Measurements from ENCODE around the gene RCE1. TPM values are rescaled to one million over a fixed set of nuclear protein-coding genes. Genes with fewer than 3 reads are reported as not detected.

Gene RCE1
- total and polyA plus RNA-seq, 2 donors (not counting 1 experiment from before 2014, with no cell fraction given): 7.0 to 14.4 TPM

- no peaks in the 10 kb centered on the region for H3K36me3 ChIP-seq (ENCODE audit: control insufficient read depth, insufficient read depth, low read length)
- H3K9me3 ChIP-seq (ENCODE audit: control insufficient read depth, insufficient read depth, low read depth, low read length): no peaks in the 10 kb centered on the region
- H3K79me2 ChIP-seq (ENCODE audit: control insufficient read depth, insufficient read depth, low read length): no peaks in the 10 kb centered on the region
- H2AFZ ChIP-seq (ENCODE audit: low read length): no peak overlapping the region
- H3K9ac ChIP-seq (ENCODE audit: insufficient read depth, low read length): no peak overlapping the region
- peaks cover 11% of the 10 kb centered on the region for H3K4me1 ChIP-seq (ENCODE audit: control insufficient read depth, extremely low read depth, insufficient read depth, low read length)
- no peaks in the 10 kb centered on the region for H4K20me1 ChIP-seq (ENCODE audit: control insufficient read depth, extremely low read depth, insufficient read depth, low read length)
- no peak overlapping the region for H3K4me2 ChIP-seq (ENCODE audit: extremely low read depth, insufficient read depth, low read length)
- TF ChIP-seq CTCF (conservative IDR thresholded peaks at IDR 0.05 in 1 of 2, IDR thresholded peaks at IDR 0.05 in 1 of 2; ENCODE audit: low read depth in 1 of 2, low read length in 2 of 2) (no peak), EZH2 (IDR thresholded peaks at IDR 0.05; ENCODE audit: low read length, missing control alignments) (no peak)
- no peaks in the 10 kb centered on the region for H3K27me3 ChIP-seq (ENCODE audit: control insufficient read depth, insufficient read depth, low read length)
- no peak overlapping the region for H3K27ac ChIP-seq (ENCODE audit: insufficient read depth, low read length)
- DNase-seq (ENCODE audit: low read depth in 2 of 2): no peak
- H3K4me3 ChIP-seq (replicated peaks in 1 of 4; ENCODE audit: control extremely low read depth in 1 of 4, insufficient read depth in 1 of 4, low read depth in 3 of 4, low read length in 4 of 4): no peak overlapping the region
Observed at GRCh38 chr11:66881451-66881835, 38.2 kb downstream of the RCE1 start.

- H3K27me3 ChIP-seq (ENCODE audit: control insufficient read depth, insufficient read depth, low read length): no peaks in the 10 kb centered on the region
- no peaks in the 10 kb centered on the region for H3K79me2 ChIP-seq (ENCODE audit: control insufficient read depth, insufficient read depth, low read length)
- no peak overlapping the region for H3K27ac ChIP-seq (ENCODE audit: insufficient read depth, low read length)
- H3K4me2 ChIP-seq (ENCODE audit: extremely low read depth, insufficient read depth, low read length): no peak overlapping the region
- peak in 1 of 2 donors; percentile 11 for DNase-seq (ENCODE audit: low read depth in 2 of 2)
- H2AFZ ChIP-seq (ENCODE audit: low read length): no peak overlapping the region
- H3K36me3 ChIP-seq (ENCODE audit: control insufficient read depth, insufficient read depth, low read length): no peaks in the 10 kb centered on the region
- H3K4me1 ChIP-seq (ENCODE audit: control insufficient read depth, extremely low read depth, insufficient read depth, low read length): peaks cover 16% of the 10 kb centered on the region
- no peaks in the 10 kb centered on the region for H4K20me1 ChIP-seq (ENCODE audit: control insufficient read depth, extremely low read depth, insufficient read depth, low read length)
- TF ChIP-seq EZH2 (IDR thresholded peaks at IDR 0.05; ENCODE audit: low read length, missing control alignments): no peak
- no peak overlapping the region for H3K9ac ChIP-seq (ENCODE audit: insufficient read depth, low read length)
- no peaks in the 10 kb centered on the region for H3K9me3 ChIP-seq (ENCODE audit: control insufficient read depth, insufficient read depth, low read depth, low read length)
- H3K4me3 ChIP-seq (replicated peaks in 1 of 4; ENCODE audit: control extremely low read depth in 1 of 4, insufficient read depth in 1 of 4, low read depth in 3 of 4, low read length in 4 of 4): no peak overlapping the region
Observed at GRCh38 chr11:66881927-66882452, 38.7 kb downstream of the RCE1 start.

- no peaks in the 10 kb centered on the region for H3K27me3 ChIP-seq (ENCODE audit: control insufficient read depth, insufficient read depth, low read length)
- peak in 1 of 2 donors; percentile 24 for DNase-seq (ENCODE audit: low read depth in 2 of 2)
- H3K27ac ChIP-seq (ENCODE audit: insufficient read depth, low read length): no peak overlapping the region
- H3K4me3 ChIP-seq (replicated peaks in 1 of 4; ENCODE audit: control extremely low read depth in 1 of 4, insufficient read depth in 1 of 4, low read depth in 3 of 4, low read length in 4 of 4): no peak overlapping the region
- peaks cover 17% of the 10 kb centered on the region for H3K4me1 ChIP-seq (ENCODE audit: control insufficient read depth, extremely low read depth, insufficient read depth, low read length)
- H3K36me3 ChIP-seq (ENCODE audit: control insufficient read depth, insufficient read depth, low read length): no peaks in the 10 kb centered on the region
- TF ChIP-seq CTCF (conservative IDR thresholded peaks at IDR 0.05 in 1 of 2, IDR thresholded peaks at IDR 0.05 in 1 of 2; ENCODE audit: low read depth in 1 of 2, low read length in 2 of 2): no peak
- TF ChIP-seq EZH2 (IDR thresholded peaks at IDR 0.05; ENCODE audit: low read length, missing control alignments): no peak
- no peak overlapping the region for H2AFZ ChIP-seq (ENCODE audit: low read length)
- no peaks in the 10 kb centered on the region for H3K9me3 ChIP-seq (ENCODE audit: control insufficient read depth, insufficient read depth, low read depth, low read length)
- no peaks in the 10 kb centered on the region for H3K79me2 ChIP-seq (ENCODE audit: control insufficient read depth, insufficient read depth, low read length)
- no peak overlapping the region for H3K9ac ChIP-seq (ENCODE audit: insufficient read depth, low read length)
- no peaks in the 10 kb centered on the region for H4K20me1 ChIP-seq (ENCODE audit: control insufficient read depth, extremely low read depth, insufficient read depth, low read length)
- peak overlapping the region; percentile 15 for H3K4me2 ChIP-seq (ENCODE audit: extremely low read depth, insufficient read depth, low read length)
Observed at GRCh38 chr11:66882561-66883015, 39.3 kb downstream of the RCE1 start.

All from fibroblast of lung (primary cell).